SKM-1 treated with dmso at 0.1 percent for 144 hours (cell line): ENCODE data around the gene RWDD4.

Source experiments
- DNase-seq: peaks from one replicate; lab custom pipeline; 2025; ENCODE audit not compliant: unreplicated experiment; lab: John Stamatoyannopoulos, UW

Gene RWDD4

DNA sequence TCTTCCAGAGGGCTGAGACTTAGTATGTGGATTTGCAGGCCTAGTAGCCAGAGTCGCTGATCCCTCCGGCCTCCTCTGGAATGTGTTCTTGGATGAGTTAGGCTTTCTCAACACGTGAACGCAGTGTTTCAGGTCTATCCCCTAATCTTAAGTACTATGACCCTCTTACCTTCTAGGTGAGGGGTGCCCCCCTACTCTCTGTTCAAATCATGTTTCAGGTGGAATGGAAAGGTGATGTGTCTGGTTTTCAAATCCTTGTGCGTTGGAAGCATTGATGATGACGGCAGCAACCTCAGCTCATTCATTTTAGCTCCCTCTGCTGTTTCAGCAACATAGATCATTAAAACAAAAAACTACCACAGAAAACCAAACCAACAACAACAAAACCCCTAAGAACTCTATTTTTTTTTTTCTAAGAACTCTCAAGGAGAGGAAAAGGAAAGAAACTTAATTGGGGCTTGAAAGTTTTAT lies 56.4 kb downstream of the RWDD4 start:
- no peak for DNase-seq

DNA sequence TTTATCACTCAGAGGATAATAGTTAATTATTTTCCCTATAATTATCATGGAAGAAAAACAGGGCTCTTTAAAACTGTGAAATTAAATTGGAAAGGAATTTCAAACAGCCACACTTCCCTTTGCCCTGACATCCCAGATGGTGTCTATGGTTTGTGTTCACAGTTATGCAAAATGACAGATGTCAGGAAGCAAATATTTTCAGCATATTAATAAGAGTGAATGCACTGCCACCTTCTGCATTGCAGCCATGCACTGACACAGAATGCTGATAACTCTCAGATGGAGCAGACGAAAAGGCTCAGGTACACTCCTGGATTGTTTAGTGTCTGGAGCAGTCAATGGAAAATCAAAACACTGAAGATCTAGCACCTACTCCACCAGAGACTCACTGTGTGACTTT lies 57.6 kb downstream of the RWDD4 start:
- DNase-seq = no peak

DNA sequence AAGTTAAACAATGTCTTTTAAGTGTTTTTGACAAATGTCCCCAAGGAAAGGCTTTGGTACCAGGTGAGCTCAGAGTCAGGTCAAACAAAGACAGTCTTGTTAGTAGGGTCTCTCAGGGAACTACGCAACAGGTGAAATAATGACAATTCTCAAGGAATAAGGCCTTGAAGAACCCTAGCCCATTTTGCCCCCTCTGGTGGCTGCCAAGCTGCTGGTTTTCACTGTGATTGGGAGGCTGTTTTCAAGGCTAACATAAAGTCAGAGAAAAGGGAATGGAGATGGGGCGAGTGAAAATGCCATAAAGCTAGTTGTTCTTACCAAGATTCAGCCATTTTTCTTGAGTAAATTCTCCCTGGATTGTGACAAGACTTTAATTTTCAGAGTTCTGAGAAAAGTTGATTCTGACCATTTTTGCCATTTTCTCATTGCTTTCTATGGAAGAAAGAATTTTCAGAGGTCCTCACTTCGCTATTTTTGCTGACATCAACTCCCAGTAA lies 58.7 kb downstream of the RWDD4 start:
- peak; percentile 1 for DNase-seq

DNA sequence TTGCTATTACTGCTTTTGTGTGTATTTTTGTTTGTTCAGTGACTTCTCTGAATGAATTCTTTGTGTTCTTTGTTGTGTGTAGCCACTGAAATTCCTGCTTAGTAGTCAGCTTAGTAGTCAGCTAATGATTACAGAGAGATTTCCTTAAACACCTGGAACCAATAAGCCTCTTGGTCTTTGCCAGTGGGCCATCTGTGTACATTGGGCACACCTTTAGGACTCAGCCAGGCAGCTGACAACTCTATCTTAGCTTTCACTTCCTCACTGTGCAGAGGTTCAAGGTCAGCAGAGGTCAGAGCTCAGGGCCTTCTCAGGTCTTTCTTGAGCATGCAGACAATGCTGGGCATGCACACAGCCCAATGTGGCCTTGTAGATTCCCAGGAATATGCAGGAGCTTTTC lies 59.3 kb downstream of the RWDD4 start:
- no peak for DNase-seq

DNA sequence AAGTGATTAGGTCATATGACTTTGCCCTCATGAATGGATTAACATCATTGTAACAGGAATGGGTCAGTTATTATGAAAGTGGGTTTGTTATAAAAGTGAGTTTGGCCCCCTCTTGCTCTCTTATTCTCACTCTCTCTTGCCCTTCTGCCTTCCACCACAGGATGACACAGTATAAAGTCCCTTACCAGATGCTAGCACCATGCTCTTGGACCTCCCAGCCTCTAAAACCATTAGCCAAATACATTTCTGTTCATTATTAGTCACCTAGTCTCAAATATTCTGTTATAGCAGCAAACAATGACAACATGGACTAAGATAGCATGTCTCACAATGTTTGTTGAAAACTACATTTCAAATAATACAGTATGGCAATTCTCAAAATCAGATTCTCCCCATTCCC lies 59.7 kb downstream of the RWDD4 start:
- no peak for DNase-seq

DNA sequence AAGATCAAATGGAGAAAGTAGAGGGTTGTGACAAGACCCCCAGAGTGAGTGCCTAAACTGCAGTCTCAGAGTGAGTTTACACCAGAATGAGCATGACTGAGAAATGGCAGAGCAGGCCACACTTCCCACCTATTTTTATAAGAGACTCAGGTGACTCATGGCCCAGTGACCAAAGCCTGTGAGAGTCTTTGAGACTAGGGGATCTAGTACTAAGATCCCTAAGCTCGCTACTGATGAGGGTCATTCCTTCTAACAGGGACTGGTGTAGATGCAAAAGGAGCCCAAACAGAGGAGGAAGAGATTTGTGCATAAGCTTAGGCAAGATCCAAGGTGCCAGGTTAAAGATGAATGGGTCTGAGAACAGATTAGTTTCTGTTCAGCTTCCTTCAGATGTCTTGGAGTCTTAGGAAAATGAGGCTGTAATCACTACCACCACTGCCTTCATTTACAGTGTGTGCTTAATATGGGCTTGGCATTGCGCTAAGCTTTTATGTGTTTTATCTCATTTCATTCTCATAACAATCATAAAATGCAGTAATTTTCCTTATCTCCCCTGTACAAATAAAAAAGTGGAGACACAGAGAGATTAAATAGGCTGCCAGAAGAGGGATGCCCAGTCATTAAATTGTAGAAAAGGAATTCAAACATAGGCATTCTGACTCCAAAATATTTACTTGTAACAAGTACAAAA lies 62.8 kb downstream of the RWDD4 start:
- DNase-seq = no peak

DNA sequence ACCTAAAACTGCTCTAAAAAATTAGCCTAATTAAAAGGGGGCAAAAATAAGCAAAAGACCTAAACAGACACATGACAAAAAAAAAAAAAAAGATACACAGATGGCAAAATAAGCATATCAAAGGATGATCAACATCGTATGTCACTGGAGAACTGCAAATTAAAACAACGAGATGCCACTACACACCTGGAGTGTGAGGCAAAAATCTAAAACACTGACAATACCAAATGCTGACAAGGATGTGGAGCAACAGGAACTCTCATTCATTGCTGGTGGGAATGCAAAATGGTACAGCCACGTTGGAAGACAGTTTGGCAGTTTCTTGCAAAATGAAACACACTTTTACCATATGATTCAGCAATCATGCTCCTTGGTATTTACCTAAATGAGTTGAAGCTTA lies 64.2 kb downstream of the RWDD4 start:
- DNase-seq = no peak

DNA sequence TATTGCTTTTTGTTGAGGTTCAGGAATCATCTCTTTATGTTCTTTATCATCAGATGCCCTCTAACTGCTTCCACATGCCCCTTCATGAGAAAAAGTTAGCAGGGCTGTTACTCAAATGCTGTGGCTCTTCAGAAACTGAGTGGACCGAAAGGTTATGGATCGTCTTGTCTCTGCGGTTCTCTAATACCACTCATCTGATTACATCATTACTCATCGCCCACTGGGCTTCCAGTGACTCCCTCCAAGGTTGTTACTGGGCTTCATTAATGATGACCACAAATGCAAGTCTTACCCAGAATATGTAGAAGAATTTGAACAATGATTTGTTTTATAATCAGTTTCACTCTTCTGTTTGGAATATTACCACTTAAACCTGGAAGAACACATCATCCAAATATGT lies 67.7 kb downstream of the RWDD4 start:
- DNase-seq = no peak
